ENCODE measurements around the gene KANSL1.
"Not testable (repeated sequence)": the region's sequence is repeated elsewhere in the genome, so short reads cannot be mapped to it uniquely, and the experiment has no call there.

- TF ChIP-seq CTCF (IDR thresholded peaks at IDR 0.05); POLR2AphosphoS5 (IDR thresholded peaks at IDR 0.05; ENCODE audit: low read depth, low read length); ELF1 (IDR thresholded peaks at IDR 0.05); SMC3 (IDR thresholded peaks at IDR 0.05; ENCODE audit: low read depth, low read length); YY1 (IDR thresholded peaks at IDR 0.05; ENCODE audit: low read depth); MAX (IDR thresholded peaks at IDR 0.05; ENCODE audit: low read depth); ZBTB33 (IDR thresholded peaks at IDR 0.05; ENCODE audit: borderline replicate concordance, low read depth); MEF2A (IDR thresholded peaks at IDR 0.05; ENCODE audit: borderline replicate concordance, low read depth); EP300 (IDR thresholded peaks at IDR 0.05; ENCODE audit: borderline replicate concordance in 1 of 2, low read depth in 1 of 2, low read length in 1 of 2); TCF12 (IDR thresholded peaks at IDR 0.05); RCOR1 (IDR thresholded peaks at IDR 0.05; ENCODE audit: low read length); GABPA (IDR thresholded peaks at IDR 0.05; ENCODE audit: low read depth): not testable (repeated sequence)
- TF ChIP-seq, protein P1, sequence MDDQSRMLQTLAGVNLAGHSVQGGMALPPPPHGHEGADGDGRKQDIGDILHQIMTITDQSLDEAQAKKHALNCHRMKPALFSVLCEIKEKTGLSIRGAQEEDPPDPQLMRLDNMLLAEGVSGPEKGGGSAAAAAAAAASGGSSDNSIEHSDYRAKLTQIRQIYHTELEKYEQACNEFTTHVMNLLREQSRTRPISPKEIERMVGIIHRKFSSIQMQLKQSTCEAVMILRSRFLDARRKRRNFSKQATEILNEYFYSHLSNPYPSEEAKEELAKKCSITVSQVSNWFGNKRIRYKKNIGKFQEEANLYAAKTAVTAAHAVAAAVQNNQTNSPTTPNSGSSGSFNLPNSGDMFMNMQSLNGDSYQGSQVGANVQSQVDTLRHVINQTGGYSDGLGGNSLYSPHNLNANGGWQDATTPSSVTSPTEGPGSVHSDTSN (IDR thresholded peaks at IDR 0.05): not testable (repeated sequence)
These were observed 38.1 kb upstream of the KANSL1 start for GRCh38 chr17:46231359-46231758.
